HCT116 (cell line): Measurements from ENCODE around the gene TAF8. TPM values are rescaled to one million over a fixed set of nuclear protein-coding genes. Genes with fewer than 3 reads are reported as not detected.

ENCODE experiments used
- ATAC-seq: fragments of 200-7000 bp; cut with Tn5 transposase; 2 replicates; pipeline ENCODE4 v1.9.1; 2020; ENCODE audit warnings: mild to moderate bottlenecking, moderate library complexity
- BruUV-seq: library from RNA; stranded (reverse); fragments of 400-500 nt; replicated peaks from 2 replicates; lab custom pipeline; 2021; lab: Mats Ljungman, UMichigan
- CTCF ChIA-PET: fragments of 300-600 bp; sonication (Branson Sonifier 250); formaldehyde crosslinking; loops from one replicate; lab custom pipeline; 2021; ENCODE audit warnings: antibody characterized with exemption; lab: Charles Lee
- POLR2A ChIA-PET: fragments of 300-600, 350-600 bp; sonication (Branson Sonifier 250); formaldehyde crosslinking; loops from one replicate; lab custom pipeline; 2021; ENCODE audit warnings: antibody characterized with exemption; lab: Charles Lee
- RAD21 ChIA-PET, 2 experiments: fragments of 300-600 bp; sonication (Branson Sonifier 250); formaldehyde crosslinking; loops; one replicate each; lab custom pipeline; 2023; ENCODE audit warnings: low total read pairs in 2 of 2; ENCODE audit not compliant: uncharacterized antibody in 2 of 2, unreplicated experiment in 2 of 2, low non-redundant PET in 1 of 2; lab: Charles Lee
- DNase-seq: peaks from one replicate; pipeline ENCODE4 v3.0.0-alpha.2; 2010; ENCODE audit warnings: low read depth, low spot score
- H2AFZ ChIP-seq: fragments of 200-600 bp; shearing (Covaris generic), sonication (generic); 2 replicates; pipeline ENCODE4 v1.6.1; 2017; ENCODE audit warnings: low read depth, mixed run types, mixed read lengths, antibody characterized with exemption, low read length; ENCODE audit not compliant: poor library complexity, severe bottlenecking
- H3K27ac ChIP-seq: 2 replicates; pipeline ENCODE4 v1.5.1; 2012; ENCODE audit warnings: low read depth, low read length
- H3K27me3 ChIP-seq: fragments of 200-600 bp; sonication (generic); 2 replicates; pipeline ENCODE4 v1.6.1; 2016; ENCODE audit warnings: mixed run types, low read length, mixed read lengths; ENCODE audit not compliant: insufficient read depth
- H3K36me3 ChIP-seq, 2 experiments: fragments of 200-500 bp in 1 of 2; fragments of 200-600 bp in 1 of 2; sonication (Bioruptor generic) in 1 of 2; sonication (generic) in 1 of 2; 2 replicates each; pipeline versions ENCODE4 v1.5.1 to v1.6.1; 2014 to 2016; ENCODE audit warnings: low read length in 2 of 2, inconsistent platforms in 1 of 2, mixed read lengths in 1 of 2, mixed run types in 1 of 2; ENCODE audit not compliant: insufficient read depth in 2 of 2, control insufficient read depth in 1 of 2
- H3K4me1 ChIP-seq, 2 experiments: fragments of 200-600 bp in 1 of 2; sonication (generic) in 1 of 2; 2 replicates each; pipeline versions ENCODE4 v1.5.1 to v1.6.1; 2012 to 2017; ENCODE audit warnings: low read length in 2 of 2, inconsistent platforms in 1 of 2, mild to moderate bottlenecking in 1 of 2, mixed read lengths in 1 of 2, mixed run types in 1 of 2, moderate library complexity in 1 of 2; ENCODE audit not compliant: insufficient read depth in 2 of 2, control insufficient read depth in 1 of 2
- H3K4me2 ChIP-seq: fragments of 200-600 bp; sonication (generic); 2 replicates; pipeline ENCODE4 v1.6.1; 2017; ENCODE audit warnings: mixed run types, low read length, mixed read lengths
- H3K4me3 ChIP-seq, 2 experiments: fragments of 200-600 bp in 1 of 2; sonication (generic) in 1 of 2; replicated peaks in 1 of 2; 2 replicates each; pipeline ENCODE4 v1.5.1; 2011 to 2016; ENCODE audit warnings: low read length in 2 of 2, control low read depth in 1 of 2, low read depth in 1 of 2, mild to moderate bottlenecking in 1 of 2, mixed read lengths in 1 of 2, mixed run types in 1 of 2
- H3K79me2 ChIP-seq: fragments of 200-600 bp; sonication (generic); 2 replicates; pipeline ENCODE4 v1.6.1; 2017; ENCODE audit warnings: mild to moderate bottlenecking, mixed run types, low read length, moderate library complexity, mixed read lengths; ENCODE audit not compliant: insufficient read depth
- H3K9ac ChIP-seq: fragments of 200-600 bp; sonication (generic); 2 replicates; pipeline ENCODE4 v1.6.1; 2016; ENCODE audit warnings: low read length, mixed read lengths
- H3K9me2 ChIP-seq: fragments of 200-600 bp; sonication (generic), shearing (Covaris generic); 2 replicates; pipeline ENCODE4 v1.6.1; 2017; ENCODE audit warnings: mixed run types, mild to moderate bottlenecking, moderate library complexity; ENCODE audit not compliant: insufficient read depth
- H3K9me3 ChIP-seq, 2 experiments: fragments of 200-500 bp in 1 of 2; fragments of 200-600 bp in 1 of 2; sonication (Bioruptor generic) in 1 of 2; sonication (generic) in 1 of 2; 2 replicates each; pipeline ENCODE4 v1.6.1; 2014 to 2017; ENCODE audit warnings: low read length in 2 of 2, mixed read lengths in 2 of 2, inconsistent platforms in 1 of 2, low read depth in 1 of 2, mild to moderate bottlenecking in 1 of 2, mixed run types in 1 of 2, moderate library complexity in 1 of 2; ENCODE audit not compliant: control insufficient read depth in 1 of 2, insufficient read depth in 1 of 2
- H4K20me1 ChIP-seq: fragments of 200-600 bp; sonication (generic), shearing (Covaris generic); 2 replicates; pipeline ENCODE4 v1.6.1; 2017; ENCODE audit warnings: mixed run types, mild to moderate bottlenecking, moderate library complexity; ENCODE audit not compliant: insufficient read depth
- CEBPB ChIP-seq: IDR thresholded peaks from 2 replicates; pipeline ENCODE4 v1.6.1; 2012; ENCODE audit warnings: low read depth
- EGR1 ChIP-seq: IDR thresholded peaks from 2 replicates; pipeline ENCODE4 v1.6.1; 2012; ENCODE audit warnings: low read depth
- ELF1 ChIP-seq: IDR thresholded peaks from 2 replicates; pipeline ENCODE4 v1.6.1; 2012; ENCODE audit warnings: low read depth, borderline replicate concordance
- EZH2phosphoT487 ChIP-seq: fragments of 200-600 bp; IDR thresholded peaks from 2 replicates; pipeline ENCODE4 v1.6.1; 2018; ENCODE audit warnings: antibody characterized with exemption, borderline replicate concordance
- FOSL1 ChIP-seq: IDR thresholded peaks from 2 replicates; pipeline ENCODE4 v1.6.1; 2012; ENCODE audit warnings: low read depth
- POLR2A ChIP-seq: IDR thresholded peaks from 2 replicates; pipeline ENCODE4 v1.7.0; 2011; ENCODE audit warnings: borderline replicate concordance; ENCODE audit not compliant: insufficient read depth, insufficient read length; ENCODE audit errors: extremely low read depth
- RAD21 ChIP-seq: IDR thresholded peaks from 2 replicates; pipeline ENCODE4 v1.6.1; 2012; ENCODE audit warnings: low read depth, mild to moderate bottlenecking
- SIN3A ChIP-seq: IDR thresholded peaks from 2 replicates; pipeline ENCODE4 v1.6.1; 2012; ENCODE audit warnings: low read depth
- TCF7L2 ChIP-seq: IDR thresholded peaks from 2 replicates; pipeline ENCODE4 v1.7.0; 2011; ENCODE audit warnings: borderline replicate concordance, inconsistent platforms; ENCODE audit not compliant: insufficient read depth, insufficient read length; ENCODE audit errors: extremely low read depth
- YY1 ChIP-seq: IDR thresholded peaks from 2 replicates; pipeline ENCODE4 v1.6.1; 2011; ENCODE audit warnings: low read length, low read depth, moderate library complexity, mild to moderate bottlenecking; ENCODE audit not compliant: insufficient replicate concordance; ENCODE audit errors: extremely low read depth
- ZFX ChIP-seq: fragments of 450-650 bp; IDR thresholded peaks from 2 replicates; pipeline ENCODE4 v1.6.1; 2017
- ZNF274 ChIP-seq: fragments of 200-500 bp; sonication (Bioruptor generic); IDR thresholded peaks from 2 replicates; pipeline ENCODE4 v1.6.1; 2014; ENCODE audit warnings: mild to moderate bottlenecking, low read depth, low read length, inconsistent platforms
- intact Hi-C: fragments of 100-400 bp; cut with micrococcal nuclease; formaldehyde crosslinking; loops from 2 replicates; pipeline ENCODE4 v1.10.0; 2022
- total RNA-seq: library from RNA; stranded (reverse); gene quantifications from one replicate; pipeline ENCODE4 v1.2.1, GENCODE V29; 2021; ENCODE audit not compliant: unreplicated experiment
- TF ChIP-seq, protein P1 (sequence below), 3 experiments: fragments of 200-600 bp in 1 of 3; sonication (generic) in 1 of 3; IDR thresholded peaks in 2 of 3; conservative IDR thresholded peaks in 1 of 3; 2 replicates each; pipeline ENCODE4 v1.5.1; 2012 to 2017; ENCODE audit warnings: low read depth in 2 of 3, low read length in 2 of 3, antibody characterized with exemption in 1 of 3, borderline replicate concordance in 1 of 3, control low read depth in 1 of 3, mild to moderate bottlenecking in 1 of 3, mixed read lengths in 1 of 3, mixed run types in 1 of 3, moderate library complexity in 1 of 3; ENCODE audit not compliant: insufficient read depth in 1 of 3

Gene TAF8
- total RNA-seq, 1 experiment from 2014 or later, result 29.5 TPM

DNA sequence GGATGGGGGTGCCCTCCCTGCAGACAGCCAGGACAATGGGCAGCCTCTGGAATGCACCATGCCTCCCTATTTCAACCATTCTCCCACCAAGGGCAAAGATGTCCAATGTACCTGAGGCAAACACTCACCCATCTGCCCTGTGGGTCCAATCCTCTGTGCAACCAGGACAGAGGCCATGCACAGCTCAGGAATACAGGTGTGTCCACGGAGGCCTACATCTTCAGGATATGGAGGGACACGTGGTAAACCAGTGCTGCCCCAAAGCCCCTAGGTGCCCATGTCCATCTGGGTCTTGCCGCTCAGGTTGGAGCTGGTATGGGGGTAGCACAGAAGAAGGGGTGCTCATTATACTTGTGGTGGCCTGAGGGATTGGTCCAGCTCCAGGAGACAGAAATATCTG, 20.4 kb upstream of the TAF8 start:
- Histone ChIP-seq H3K27ac (no peak overlapping the region), H3K4me3 (no peak overlapping the region), H3K27me3 (no peaks in the 10 kb centered on the region), H3K9me3 (no peaks in the 10 kb centered on the region), H3K9me2 (no peaks in the 10 kb centered on the region), H3K4me2 (no peak overlapping the region), H3K4me1 (peaks cover 9 to 21% of the 10 kb centered on the region in 2 experiments; a peak in 3 of 4 replicates), H3K9ac (no peak overlapping the region), H4K20me1 (no peaks in the 10 kb centered on the region), H3K79me2 (no peaks in the 10 kb centered on the region), H2AFZ (no peak overlapping the region), H3K36me3 (no peaks in the 10 kb centered on the region)
- no TSS peak for BruUV-seq
- no peak for ATAC-seq
- intact Hi-C loops, result no loop called here
- TF ChIP-seq RAD21, result no peak
- TF ChIP-seq, protein P1, sequence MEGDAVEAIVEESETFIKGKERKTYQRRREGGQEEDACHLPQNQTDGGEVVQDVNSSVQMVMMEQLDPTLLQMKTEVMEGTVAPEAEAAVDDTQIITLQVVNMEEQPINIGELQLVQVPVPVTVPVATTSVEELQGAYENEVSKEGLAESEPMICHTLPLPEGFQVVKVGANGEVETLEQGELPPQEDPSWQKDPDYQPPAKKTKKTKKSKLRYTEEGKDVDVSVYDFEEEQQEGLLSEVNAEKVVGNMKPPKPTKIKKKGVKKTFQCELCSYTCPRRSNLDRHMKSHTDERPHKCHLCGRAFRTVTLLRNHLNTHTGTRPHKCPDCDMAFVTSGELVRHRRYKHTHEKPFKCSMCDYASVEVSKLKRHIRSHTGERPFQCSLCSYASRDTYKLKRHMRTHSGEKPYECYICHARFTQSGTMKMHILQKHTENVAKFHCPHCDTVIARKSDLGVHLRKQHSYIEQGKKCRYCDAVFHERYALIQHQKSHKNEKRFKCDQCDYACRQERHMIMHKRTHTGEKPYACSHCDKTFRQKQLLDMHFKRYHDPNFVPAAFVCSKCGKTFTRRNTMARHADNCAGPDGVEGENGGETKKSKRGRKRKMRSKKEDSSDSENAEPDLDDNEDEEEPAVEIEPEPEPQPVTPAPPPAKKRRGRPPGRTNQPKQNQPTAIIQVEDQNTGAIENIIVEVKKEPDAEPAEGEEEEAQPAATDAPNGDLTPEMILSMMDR (IDR thresholded peaks at IDR 0.05 in 2 of 3, conservative IDR thresholded peaks at IDR 0.05 in 1 of 3; ENCODE audit: borderline replicate concordance in 1 of 3, insufficient read depth in 1 of 3, low read depth in 2 of 3, low read length in 2 of 3), result no peak
- no peak for TF ChIP-seq CEBPB
- no peak for TF ChIP-seq EZH2phosphoT487
- TF ChIP-seq POLR2A, result no peak
- TF ChIP-seq ZNF274, result no peak
- TF ChIP-seq SIN3A, result no peak
- no peak for TF ChIP-seq YY1
- no peak for TF ChIP-seq FOSL1
- TF ChIP-seq ELF1, result no peak
- TF ChIP-seq ZFX, result no peak
- no peak for TF ChIP-seq EGR1
- no peak for TF ChIP-seq TCF7L2
- ChIA-PET POLR2A (interaction anchor here (0.6 to 0.9 kb wide), 2 partner anchors 11 to 863 kb away, joined by 4 read pairs; no protein-coding TSS in a partner anchor), CTCF (no interaction called here), RAD21 (no interaction called here)
- no peak for DNase-seq
